ENCODE measurements around the gene TBC1D8B. TPM values are rescaled to one million over a fixed set of nuclear protein-coding genes. Genes with fewer than 3 reads are reported as not detected.

TBC1D8B gene
- total RNA-seq (ENCODE audit: low replicate concordance) = 6.6 and 12.1 TPM in 2 replicates

DNA sequence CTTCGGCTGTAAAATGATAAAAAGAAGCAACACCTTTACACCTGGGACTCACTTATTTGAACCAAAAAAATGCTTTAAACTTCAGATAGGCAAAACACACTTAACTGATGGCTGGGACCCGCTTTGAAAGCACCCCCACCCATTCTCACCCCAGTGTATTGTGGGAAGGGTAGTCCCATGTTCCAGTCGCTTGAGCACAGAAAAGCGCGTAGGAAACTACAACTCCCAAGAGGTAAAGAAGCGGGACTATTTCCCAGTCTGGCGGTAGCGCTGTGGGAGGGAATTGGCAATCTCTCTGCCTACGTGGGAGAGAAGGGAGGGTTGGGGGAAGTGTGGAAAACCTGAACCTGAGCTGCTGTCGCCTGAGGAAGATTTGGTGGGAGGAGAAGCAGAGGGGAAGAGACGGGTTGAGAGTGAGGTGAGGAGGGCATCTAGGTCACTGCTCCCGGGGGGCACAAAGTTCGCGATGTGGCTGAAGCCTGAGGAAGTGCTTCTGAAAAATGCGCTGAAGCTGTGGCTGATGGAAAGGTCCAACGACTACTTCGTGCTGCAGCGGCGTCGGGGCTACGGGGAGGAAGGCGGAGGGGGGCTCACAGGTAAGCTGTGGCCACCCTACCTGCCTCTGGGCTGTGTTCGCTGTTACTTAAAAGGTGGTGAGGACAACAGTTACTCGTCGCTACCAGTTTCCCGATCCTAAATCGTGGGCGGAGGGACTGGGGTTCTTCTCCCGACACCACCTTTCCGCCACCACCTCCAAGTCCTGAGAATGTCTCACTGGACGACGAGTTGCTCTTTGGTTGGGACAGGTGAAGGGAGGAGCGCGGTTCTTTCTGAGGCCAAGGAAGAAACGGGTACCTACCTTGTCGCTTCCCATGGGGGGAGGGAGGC is at the start of gene TBC1D8B:
TBC1D8B (plus strand) TSS at position 286 of the 888 bp plus-strand sequence; CDS start at position 467, 181 bp downstream.

GRCh38 chrX:106903291-106903824 is 100.9 kb downstream of the TBC1D8B start, which contains the start of gene RIPPLY1:
Gene RIPPLY1 (minus strand): TSS chrX:106903341. CDS start chrX:106903287, 54 bp downstream.

GRCh38 chrX:106919932-106920452 is 117.5 kb downstream of the TBC1D8B start, which contains the start of gene CLDN2:
Gene CLDN2 (plus strand): TSS chrX:106920402. CDS start chrX:106928229, 7,827 bp downstream.

Other genes starting within 250 kb of the TBC1D8B start
- gene RADX, start 190.7 kb upstream of the TBC1D8B start, total RNA-seq (ENCODE audit: low replicate concordance) = 0.59 and 1.7 TPM in 2 replicates
- gene RNF128, start 76.0 kb upstream of the TBC1D8B start, total RNA-seq (ENCODE audit: low replicate concordance) = 1.1 and 1.6 TPM in 2 replicates
- gene RIPPLY1, start 100.7 kb downstream of the TBC1D8B start, total RNA-seq (ENCODE audit: low replicate concordance) = not detected in 2 replicates
- gene CLDN2, start 117.7 kb downstream of the TBC1D8B start, total RNA-seq (ENCODE audit: low replicate concordance) = under 0.01 TPM in 1 of 2 replicates, not detected in the other
- gene MORC4, start 197.5 kb downstream of the TBC1D8B start, total RNA-seq (ENCODE audit: low replicate concordance) = 23.5 and 25.9 TPM in 2 replicates

Measured in smooth muscle cell of the coronary artery (primary cell).